Large intestine (tissue), 3 donors: ENCODE measurements around the gene C9orf152. TPM values are rescaled to one million over a fixed set of nuclear protein-coding genes. Genes with fewer than 3 reads are reported as not detected.
"Not testable (repeated sequence)": the region's sequence is repeated elsewhere in the genome, so short reads cannot be mapped to it uniquely, and the experiment has no call there.

Source experiments
- DNase-seq, 2 donors: peaks; one replicate each; pipeline versions ENCODE4 v3.0.0 to v3.0.0-alpha.2; 2013
- H3K27ac ChIP-seq: one replicate; pipeline ENCODE4 v1.5.1; 2013; ENCODE audit warnings: low read length
- H3K27me3 ChIP-seq: 2 replicates; pipeline ENCODE4 v1.6.1; 2013; ENCODE audit warnings: low read length; ENCODE audit not compliant: control insufficient read depth, insufficient read depth
- H3K36me3 ChIP-seq: 2 replicates; pipeline ENCODE4 v1.6.1; 2013; ENCODE audit warnings: low read length; ENCODE audit not compliant: control insufficient read depth, insufficient read depth
- H3K4me1 ChIP-seq: one replicate; pipeline ENCODE4 v1.6.1; 2013; ENCODE audit warnings: low read length; ENCODE audit not compliant: control insufficient read depth, insufficient read depth
- H3K4me3 ChIP-seq: one replicate; pipeline ENCODE4 v1.5.1; 2013; ENCODE audit warnings: low read length
- H3K9me3 ChIP-seq: one replicate; pipeline ENCODE4 v1.6.1; 2013; ENCODE audit warnings: mild to moderate bottlenecking, low read depth, low read length, moderate library complexity; ENCODE audit not compliant: control insufficient read depth
- WGBS: methylation state at CpG from one replicate; pipeline ENCODE4 v1.1.5; 2013; ENCODE audit warnings: low lambda C conversion rate; ENCODE audit not compliant: insufficient coverage; 5-methylcytosine and 5-hydroxymethylcytosine counted together
- polyA plus RNA-seq: library from polyadenylated mRNA; unstranded; fragments of 120-200 nt; gene quantifications from one replicate; pipeline ENCODE4 v1.2.1, GENCODE V29; 2013

Gene C9orf152
- polyA plus RNA-seq, 1 donor: 7.6 TPM

DNA sequence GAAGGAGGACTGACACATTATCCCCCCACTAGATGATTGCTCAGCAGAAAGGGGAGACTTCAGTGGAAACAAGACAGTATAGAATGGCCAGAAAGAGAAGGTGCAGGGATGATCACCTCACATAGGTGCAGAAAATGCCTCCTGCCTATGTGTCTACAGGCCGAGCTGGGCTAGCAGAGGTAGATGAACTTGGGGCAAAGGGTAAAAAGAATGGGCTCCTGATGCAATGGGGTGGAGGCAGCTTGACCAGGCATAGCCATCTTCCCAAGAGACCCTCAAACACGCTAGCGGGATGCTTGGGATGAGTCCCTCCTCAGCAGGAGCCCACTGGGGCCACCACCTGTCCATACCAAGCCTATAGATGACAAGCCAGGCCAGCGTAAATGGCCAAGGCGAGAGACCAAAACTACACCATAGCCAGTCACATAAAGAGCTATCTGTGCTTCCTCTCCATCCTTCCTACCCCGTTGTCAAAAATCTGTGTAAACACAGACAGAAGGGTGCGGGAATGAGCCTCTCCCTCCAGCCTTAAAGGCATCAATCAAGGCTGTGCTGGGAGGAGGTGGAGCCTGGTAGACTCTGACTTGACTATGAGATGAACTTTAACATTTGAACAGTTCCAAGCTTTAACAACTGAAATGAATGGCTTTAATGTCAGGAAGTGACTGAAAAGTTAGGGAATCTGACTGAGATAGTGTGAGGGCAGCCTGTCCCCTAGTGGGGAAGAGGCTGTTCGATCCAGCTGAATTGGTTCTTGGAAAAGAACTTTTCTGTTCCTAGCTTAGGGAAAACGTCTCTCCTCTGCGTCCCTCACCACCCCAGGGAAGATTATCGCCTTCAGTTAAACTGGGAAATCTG, 10.4 kb downstream of the C9orf152 start:
- peaks cover 33% of the 10 kb centered on the region for H3K4me1 ChIP-seq
- H3K4me3 ChIP-seq: no peak overlapping the region
- DNase-seq: peak in 1 of 2 donors; percentile 68
- H3K9me3 ChIP-seq: no peaks in the 10 kb centered on the region
- H3K27ac ChIP-seq: peak overlapping the region; percentile 4
- 0% methylated on average over 2 of the region's 11 CpGs for WGBS
- peaks cover 4% of the 10 kb centered on the region for H3K36me3 ChIP-seq
- peaks cover 5% of the 10 kb centered on the region for H3K27me3 ChIP-seq

DNA sequence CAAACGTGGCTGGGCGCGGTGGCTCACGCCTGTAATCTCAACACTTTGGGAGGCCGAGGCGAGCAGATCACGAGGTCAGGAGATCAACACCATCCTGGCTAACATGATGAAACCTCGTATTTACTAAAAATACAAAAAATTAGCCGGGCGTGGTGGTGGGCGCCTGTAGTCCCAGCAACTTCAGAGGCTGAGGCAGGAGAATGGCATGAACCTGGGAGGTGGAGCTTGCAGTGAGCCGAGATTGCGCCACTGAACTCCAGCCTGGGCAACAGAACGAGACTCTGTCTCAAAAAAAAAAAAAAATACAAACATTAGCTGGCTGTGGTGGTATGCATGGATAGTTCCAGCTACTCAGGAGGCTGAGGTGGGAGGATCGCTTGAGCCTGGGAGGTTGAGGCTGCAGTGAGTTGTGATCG, 11.9 kb downstream of the C9orf152 start:
- WGBS: 100% methylated on average over 2 of the region's 16 CpGs
- H3K9me3 ChIP-seq, H3K27ac ChIP-seq, H3K4me3 ChIP-seq, H3K27me3 ChIP-seq, H3K36me3 ChIP-seq, DNase-seq: not testable (repeated sequence)
- peaks cover 29% of the 10 kb centered on the region for H3K4me1 ChIP-seq

DNA sequence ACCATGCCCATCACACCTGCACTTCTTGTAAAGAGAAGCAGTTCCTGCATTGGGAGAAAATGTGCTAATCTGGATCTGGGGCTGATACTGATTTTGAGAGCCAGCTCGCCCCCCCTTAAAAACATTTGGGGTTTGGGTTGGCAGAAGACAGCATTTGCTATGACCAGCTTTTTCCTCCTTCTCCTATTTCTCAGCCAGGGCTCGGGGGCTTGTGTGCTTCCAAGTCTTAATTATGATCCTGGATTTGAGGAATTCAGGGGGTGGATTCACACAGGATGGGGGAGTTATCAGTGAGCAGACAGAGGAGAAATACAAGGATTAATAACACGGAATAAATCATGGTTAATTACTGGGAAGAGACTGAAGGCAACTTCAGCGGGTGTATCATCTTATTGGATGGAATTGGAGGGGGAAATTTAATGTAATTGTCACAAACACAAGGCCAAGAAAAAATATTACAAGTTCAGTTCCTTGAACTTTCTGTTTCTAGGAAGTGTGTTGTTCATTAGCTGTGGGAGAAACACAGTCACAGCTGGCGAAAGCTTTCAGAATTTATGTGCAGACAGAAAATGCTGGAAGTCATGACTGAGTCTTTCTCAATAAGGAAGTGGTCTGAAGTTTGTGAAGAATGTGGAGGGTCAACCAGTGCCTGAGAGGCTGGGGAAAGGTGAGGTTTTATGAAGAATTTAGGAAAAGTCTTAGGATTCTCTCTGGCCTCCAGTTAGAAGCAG, 15.3 kb downstream of the C9orf152 start:
- Histone ChIP-seq H3K27ac (peak overlapping the region; percentile 16), H3K4me3 (no peak overlapping the region), H3K27me3 (peaks cover 3% of the 10 kb centered on the region), H3K9me3 (no peaks in the 10 kb centered on the region), H3K36me3 (no peaks in the 10 kb centered on the region), H3K4me1 (peaks cover 14% of the 10 kb centered on the region)
- 92% methylated on average over 2 of the region's 5 CpGs for WGBS
- peak in 1 of 2 donors; percentile 61 for DNase-seq

DNA sequence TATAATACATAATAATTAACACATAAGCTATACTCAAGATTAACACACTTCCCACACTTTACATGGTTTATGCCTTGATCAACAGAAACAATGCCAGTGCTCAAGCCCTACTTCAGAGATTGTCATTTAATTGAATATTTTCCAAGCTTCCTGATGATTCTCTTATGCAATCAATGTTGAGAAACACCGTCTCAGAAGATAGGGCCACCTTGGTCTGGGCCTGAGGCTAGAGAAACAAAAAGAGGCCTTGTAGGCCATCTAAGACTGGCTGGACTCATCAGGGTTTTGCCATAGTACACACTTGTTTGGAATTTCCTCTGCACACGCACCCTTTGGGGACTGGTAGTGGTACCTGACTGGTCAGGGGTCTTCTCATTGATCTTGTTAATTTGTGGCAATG, 16.3 kb downstream of the C9orf152 start:
- Histone ChIP-seq H3K27ac (no peak overlapping the region), H3K4me1 (peaks cover 9% of the 10 kb centered on the region), H3K9me3 (no peaks in the 10 kb centered on the region), H3K27me3 (peaks cover 3% of the 10 kb centered on the region), H3K36me3 (no peaks in the 10 kb centered on the region), H3K4me3 (no peak overlapping the region)
- no peak for DNase-seq
- WGBS: no CpG with 5 or more reads among the region's 2 CpGs

DNA sequence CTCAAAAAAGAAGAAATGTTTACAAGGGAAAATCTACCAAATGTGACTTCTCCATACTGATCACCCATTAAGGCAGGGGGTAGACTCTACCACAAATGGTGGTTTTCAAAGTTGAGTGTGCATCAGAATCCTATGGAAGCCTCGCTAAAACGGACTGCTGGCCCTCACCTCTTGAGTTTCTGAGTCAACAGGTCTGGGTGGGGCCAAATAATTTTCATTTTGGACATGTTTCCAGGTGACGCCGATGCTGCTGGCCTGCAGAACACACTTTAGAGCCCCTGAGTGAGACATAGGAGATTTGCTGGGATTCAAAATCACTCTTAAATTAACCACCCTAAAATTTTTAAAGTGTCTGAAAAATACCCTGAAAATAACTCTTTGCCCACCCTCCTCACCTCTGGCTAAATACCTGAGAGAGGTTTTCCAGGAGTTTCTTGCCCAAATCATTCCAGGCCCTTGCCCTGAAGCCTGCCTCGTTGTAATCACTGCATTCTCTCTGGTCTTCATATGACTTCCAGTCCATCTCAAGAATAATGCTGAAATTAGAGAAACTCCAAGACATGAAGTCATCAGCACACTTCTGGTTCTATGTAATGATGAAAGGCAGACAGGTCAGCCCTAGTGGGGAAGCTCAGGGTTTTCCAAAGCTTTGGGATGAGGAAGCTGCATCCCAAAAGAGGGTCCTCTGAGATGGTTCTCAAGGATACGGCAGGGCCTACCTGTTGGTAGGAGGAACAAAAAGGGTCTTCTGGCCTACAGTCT, 18.2 kb downstream of the C9orf152 start:
- Histone ChIP-seq H3K27ac (no peak overlapping the region), H3K4me3 (no peak overlapping the region), H3K9me3 (no peaks in the 10 kb centered on the region), H3K27me3 (peaks cover 3% of the 10 kb centered on the region), H3K36me3 (no peaks in the 10 kb centered on the region), H3K4me1 (peaks cover 9% of the 10 kb centered on the region)
- 100% methylated on average over 2 of the region's 6 CpGs for WGBS
- DNase-seq: no peak

DNA sequence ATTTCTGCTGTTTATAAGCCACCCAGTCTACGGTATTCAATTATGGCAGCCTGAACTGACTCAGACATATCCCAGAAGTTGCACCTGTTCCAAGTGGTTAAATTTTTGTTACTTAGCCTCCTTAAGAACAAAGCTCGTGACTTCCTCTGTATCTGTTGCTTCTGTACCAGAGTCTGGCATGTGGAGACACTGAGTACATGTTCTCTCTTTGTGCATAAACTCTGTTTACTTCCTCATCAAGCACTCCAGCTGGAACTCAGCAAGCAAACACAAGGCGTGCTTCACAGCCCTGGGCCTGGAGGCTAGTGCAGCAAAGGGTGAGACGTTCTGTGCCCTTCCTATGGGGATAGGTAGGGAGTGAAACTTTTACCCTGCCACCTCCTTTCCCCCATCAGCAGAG, 19.0 kb downstream of the C9orf152 start:
- H3K27me3 ChIP-seq: peaks cover 3% of the 10 kb centered on the region
- H3K27ac ChIP-seq: no peak overlapping the region
- no peaks in the 10 kb centered on the region for H3K36me3 ChIP-seq
- DNase-seq: peak in 1 of 2 donors; percentile 60
- 80% methylated on average over 1 of the region's 4 CpGs for WGBS
- H3K4me3 ChIP-seq: no peak overlapping the region
- peaks cover 9% of the 10 kb centered on the region for H3K4me1 ChIP-seq
- H3K9me3 ChIP-seq: no peaks in the 10 kb centered on the region

DNA sequence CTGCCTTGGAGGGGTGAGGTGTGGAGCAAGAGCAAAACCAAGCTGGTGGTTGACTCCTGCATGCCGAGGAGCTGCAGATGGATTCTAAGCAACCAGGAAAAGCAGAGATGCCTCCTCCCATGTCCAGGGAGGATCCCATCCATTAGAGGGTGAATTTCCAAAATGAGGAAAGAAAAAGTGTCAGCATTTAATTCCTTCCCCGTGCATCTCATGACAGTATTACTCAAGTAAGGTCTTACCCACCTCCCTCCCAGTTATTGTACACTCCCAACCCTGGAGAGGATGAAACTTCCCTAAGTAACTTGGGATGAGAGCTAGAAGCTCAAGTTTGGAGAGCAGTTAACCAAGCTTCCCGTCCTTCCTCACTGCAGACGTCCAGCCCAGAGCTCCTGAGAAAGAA, 19.9 kb downstream of the C9orf152 start:
- no peaks in the 10 kb centered on the region for H3K27me3 ChIP-seq
- H3K36me3 ChIP-seq: no peaks in the 10 kb centered on the region
- WGBS: no CpG with 5 or more reads among the region's 4 CpGs
- DNase-seq: no peak
- no peaks in the 10 kb centered on the region for H3K9me3 ChIP-seq
- H3K4me3 ChIP-seq: no peak overlapping the region
- H3K4me1 ChIP-seq: peaks cover 4% of the 10 kb centered on the region
- H3K27ac ChIP-seq: no peak overlapping the region

DNA sequence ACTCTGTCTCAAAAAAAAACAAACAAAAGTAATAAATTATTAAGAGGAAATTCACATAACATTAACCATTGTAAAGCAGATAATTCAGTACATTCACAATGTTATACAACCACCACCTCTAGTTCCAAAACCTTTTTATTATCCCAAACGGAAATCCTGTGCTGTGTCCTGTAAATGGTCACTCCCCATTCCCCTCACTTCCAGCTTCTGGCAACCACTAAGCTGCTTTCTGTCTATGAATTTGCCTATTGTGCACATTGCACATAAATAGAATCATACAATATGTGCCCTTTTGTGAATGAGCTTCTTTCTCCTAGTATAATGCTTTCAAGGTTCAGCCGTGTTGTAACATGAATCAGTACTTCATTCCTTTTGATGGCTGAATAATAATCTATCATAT, 20.8 kb downstream of the C9orf152 start:
- Histone ChIP-seq H3K4me3 (no peak overlapping the region), H3K9me3 (no peaks in the 10 kb centered on the region), H3K36me3 (no peaks in the 10 kb centered on the region), H3K27me3 (no peaks in the 10 kb centered on the region), H3K27ac (no peak overlapping the region), H3K4me1 (no peaks in the 10 kb centered on the region)
- DNase-seq: no peak
- WGBS: 88% methylated on average over 1 of the region's 2 CpGs

DNA sequence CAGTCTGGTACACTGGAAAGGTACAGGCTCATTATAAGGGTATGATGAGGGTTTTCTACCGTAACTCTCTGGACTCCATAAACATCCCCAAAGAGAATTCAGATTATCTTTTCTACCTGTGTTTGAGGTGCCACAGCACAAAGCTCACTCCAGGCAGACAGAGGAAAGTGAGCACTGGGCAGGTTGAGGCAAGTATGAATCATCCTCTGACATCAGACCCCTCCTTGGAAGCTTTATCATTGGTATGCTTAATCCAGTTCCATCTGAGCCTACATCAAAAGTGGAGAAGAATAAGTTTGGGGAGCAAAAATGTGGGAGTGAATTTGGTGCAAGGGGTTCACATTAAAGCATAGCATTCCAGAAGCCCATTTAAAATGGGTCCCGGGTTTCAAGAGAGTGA, 21.7 kb downstream of the C9orf152 start:
- Histone ChIP-seq H3K9me3 (no peaks in the 10 kb centered on the region), H3K27me3 (no peaks in the 10 kb centered on the region), H3K27ac (no peak overlapping the region), H3K4me3 (no peak overlapping the region), H3K4me1 (no peaks in the 10 kb centered on the region), H3K36me3 (no peaks in the 10 kb centered on the region)
- no CpG with 5 or more reads among the region's 2 CpGs for WGBS
- DNase-seq: no peak

DNA sequence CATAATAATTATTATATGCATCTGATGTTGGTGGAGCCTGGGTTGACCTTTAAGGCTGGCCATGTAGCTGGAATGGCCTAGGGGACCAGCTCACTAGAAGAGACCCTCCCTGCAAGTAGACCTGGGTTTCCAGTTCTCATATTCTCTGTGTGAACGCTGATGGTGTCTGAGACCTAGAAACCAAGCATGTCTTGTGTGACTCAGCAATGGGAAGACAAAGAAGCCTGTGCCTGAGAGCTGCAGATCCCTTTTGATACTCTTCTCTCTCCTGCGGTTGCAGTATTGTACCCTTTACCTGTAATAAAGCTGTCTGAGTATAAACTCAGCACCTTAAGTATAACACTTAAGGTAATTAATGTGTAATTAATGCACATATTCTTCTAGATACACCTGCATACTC, 22.2 kb downstream of the C9orf152 start:
- no CpG with 5 or more reads among the region's 2 CpGs for WGBS
- H3K27me3 ChIP-seq: no peaks in the 10 kb centered on the region
- no peaks in the 10 kb centered on the region for H3K9me3 ChIP-seq
- H3K4me1 ChIP-seq: no peaks in the 10 kb centered on the region
- DNase-seq: no peak
- H3K27ac ChIP-seq: no peak overlapping the region
- no peak overlapping the region for H3K4me3 ChIP-seq
- H3K36me3 ChIP-seq: no peaks in the 10 kb centered on the region
